22Rv1 (cell line): Measurements from ENCODE around the gene RASA3.

Experiments
- H3K27ac ChIP-seq: fragments of 450-650 bp; 2 replicates; pipeline ENCODE4 v1.5.1; 2017
- ZFX ChIP-seq: fragments of 450-650 bp; IDR thresholded peaks from 2 replicates; pipeline ENCODE4 v1.6.1; 2017; ENCODE audit warnings: antibody characterized with exemption, borderline replicate concordance
- TF ChIP-seq, protein P1 (sequence below): fragments of 450-650 bp; IDR thresholded peaks from 2 replicates; pipeline ENCODE4 v1.5.1; 2017; ENCODE audit warnings: mild to moderate bottlenecking

The RASA3 gene

DNA sequence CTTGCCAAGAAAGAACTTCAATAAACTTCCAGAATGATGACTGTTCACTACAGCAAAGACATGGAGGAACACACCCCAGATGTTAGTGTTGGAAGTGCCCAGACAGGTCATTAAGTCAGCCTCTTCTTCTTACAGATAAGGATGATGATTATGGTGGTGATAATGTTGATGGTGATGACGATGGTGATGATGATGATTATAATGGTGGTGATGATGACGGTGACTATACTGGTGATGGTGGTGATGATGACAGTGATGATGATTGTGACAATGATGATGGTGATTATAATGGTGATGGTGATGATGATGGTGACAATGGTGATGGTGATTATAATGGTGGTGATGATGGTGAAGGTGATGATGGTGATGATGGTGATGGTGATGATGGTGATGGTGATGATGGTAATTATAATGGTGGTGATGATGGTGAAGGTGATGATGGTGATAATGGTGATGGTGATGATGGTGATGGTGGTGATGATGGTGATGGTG lies 167.0 kb downstream of the RASA3 start:
- no peak overlapping the region for H3K27ac ChIP-seq
- no peak for TF ChIP-seq ZFX
- TF ChIP-seq, protein P1, sequence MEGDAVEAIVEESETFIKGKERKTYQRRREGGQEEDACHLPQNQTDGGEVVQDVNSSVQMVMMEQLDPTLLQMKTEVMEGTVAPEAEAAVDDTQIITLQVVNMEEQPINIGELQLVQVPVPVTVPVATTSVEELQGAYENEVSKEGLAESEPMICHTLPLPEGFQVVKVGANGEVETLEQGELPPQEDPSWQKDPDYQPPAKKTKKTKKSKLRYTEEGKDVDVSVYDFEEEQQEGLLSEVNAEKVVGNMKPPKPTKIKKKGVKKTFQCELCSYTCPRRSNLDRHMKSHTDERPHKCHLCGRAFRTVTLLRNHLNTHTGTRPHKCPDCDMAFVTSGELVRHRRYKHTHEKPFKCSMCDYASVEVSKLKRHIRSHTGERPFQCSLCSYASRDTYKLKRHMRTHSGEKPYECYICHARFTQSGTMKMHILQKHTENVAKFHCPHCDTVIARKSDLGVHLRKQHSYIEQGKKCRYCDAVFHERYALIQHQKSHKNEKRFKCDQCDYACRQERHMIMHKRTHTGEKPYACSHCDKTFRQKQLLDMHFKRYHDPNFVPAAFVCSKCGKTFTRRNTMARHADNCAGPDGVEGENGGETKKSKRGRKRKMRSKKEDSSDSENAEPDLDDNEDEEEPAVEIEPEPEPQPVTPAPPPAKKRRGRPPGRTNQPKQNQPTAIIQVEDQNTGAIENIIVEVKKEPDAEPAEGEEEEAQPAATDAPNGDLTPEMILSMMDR: no peak

DNA sequence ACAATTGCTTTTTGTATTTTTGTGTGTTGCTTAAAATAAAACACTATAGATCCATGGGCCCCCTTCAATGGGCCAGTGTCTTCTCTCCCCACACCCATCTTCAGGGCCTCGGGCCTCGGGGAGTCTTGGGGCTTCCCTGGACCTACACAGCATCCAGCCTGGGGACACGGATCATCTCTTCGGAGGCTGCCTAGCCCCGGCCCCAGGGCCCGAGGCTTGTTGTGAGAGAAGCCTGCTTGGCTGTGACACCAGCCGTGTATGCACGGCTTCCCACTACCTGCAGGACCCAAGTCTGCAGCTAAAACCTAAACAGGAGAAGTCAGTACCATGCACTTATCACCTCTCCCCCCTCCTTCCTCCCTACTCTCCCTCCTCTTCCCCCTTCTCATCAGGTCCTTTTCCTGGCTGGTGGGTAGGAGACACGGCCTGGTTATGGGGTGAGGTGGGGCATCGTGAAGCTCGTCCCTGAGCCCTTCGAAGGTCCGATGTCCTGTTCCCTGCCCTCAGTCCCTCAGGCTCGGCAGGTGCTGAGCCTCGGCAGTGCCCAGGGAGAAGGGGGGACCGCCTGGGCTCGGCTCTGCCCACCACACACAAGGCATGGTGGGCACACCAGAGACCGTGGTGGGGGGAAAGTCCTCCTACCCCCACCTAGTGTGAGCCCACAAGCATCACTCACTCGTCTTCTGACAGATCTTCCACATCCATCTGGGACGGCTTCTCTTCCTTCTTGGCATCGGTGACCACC lies 168.0 kb downstream of the RASA3 start:
- TF ChIP-seq ZFX: no peak
- TF ChIP-seq, protein P1: no peak
- H3K27ac ChIP-seq: no peak overlapping the region

DNA sequence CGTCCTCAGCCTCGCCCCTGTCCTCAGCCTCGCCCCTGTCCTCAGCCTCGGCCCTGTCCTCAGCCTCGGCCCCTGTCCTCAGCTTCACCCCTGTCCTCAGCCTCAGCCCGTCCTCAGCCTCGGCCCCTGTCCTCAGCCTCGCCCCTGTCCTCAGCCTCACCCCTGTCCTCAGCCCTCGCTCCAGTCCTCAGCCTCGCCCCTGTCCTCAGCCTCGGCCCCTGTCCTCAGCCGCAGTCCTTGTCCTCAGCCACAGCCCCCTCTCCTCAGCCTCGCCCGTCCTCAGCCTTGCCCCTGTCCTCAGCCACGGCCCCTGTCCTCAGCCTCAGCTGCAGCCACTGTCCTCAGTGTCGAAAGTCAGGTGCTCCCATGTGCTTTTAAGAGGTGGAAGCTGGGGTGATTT lies 169.0 kb downstream of the RASA3 start:
- no peak overlapping the region for H3K27ac ChIP-seq
- TF ChIP-seq, protein P1: no peak

DNA sequence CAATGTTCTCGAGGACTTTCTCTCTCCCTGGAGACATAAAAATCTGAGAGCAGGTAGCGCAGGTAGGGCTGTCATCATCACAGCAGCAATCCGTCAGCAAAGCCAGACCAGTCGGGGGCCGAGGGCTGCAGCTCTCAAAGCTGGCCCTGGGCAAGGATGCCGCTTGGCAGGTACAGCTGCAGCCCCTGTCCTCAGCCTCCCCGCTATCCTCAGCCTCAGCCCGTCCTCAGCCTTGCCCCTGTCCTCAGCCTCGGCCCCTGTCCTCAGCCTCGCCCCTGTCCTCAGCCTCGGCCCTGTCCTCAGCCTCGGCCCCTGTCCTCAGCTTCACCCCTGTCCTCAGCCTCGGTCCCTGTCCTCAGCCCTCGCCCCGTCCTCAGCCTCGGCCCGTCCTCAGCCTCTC lies 169.4 kb downstream of the RASA3 start:
- no peak overlapping the region for H3K27ac ChIP-seq
- no peak for TF ChIP-seq ZFX
- TF ChIP-seq, protein P1: no peak

DNA sequence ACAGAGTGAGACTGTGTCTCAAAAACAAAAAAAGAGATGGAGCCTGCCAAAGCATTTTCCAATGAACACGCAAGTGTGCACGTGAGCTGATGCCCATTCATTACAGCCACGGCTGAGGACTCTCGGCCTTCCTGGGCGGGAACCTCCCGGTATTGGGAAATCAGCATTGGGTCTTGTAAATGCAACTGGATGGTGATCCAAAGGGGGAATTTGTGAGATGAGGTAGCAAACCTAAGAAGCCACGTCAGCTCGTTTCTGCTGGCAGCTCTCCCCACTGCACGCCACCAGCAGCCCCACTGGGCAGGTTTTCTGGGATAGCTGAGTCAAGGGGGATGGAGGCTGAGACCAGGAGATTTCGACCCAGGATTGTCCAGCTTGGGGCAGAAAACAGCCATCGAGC lies 170.0 kb downstream of the RASA3 start:
- TF ChIP-seq, protein P1: no peak
- no peak for TF ChIP-seq ZFX
- H3K27ac ChIP-seq: no peak overlapping the region

DNA sequence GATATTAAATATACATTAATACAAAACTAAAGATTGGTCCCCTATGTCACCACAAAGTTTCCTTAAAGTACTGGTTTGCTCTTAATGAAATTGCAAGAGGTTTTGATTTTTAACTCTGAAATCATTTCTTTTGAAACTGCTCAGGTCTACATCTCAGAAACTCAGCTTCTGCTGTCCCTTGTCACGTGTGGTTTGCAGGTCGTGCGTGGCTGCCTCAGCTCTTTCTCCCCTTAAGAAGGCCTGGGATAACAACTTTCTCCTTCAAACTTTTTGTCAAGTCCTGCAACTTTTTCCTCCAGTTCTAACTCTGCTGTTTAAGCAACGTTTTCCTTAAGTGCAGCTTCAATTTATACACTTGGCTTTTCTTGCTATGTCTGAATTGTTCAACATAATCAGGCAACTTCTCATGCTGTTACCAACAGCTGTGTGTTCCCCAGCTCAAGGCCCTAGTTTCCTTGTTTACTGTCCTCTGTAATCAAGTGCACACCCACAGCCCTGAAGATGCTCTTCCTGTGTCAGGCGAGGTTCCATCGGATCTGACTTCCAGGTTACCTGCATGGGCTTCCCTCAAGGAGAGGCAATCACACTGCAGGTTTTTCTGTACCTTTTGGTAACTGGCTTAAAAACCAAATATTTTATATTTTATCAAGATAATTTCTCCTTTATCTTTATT lies 172.0 kb downstream of the RASA3 start:
- TF ChIP-seq, protein P1: no peak
- TF ChIP-seq ZFX: no peak
- H3K27ac ChIP-seq: no peak overlapping the region

DNA sequence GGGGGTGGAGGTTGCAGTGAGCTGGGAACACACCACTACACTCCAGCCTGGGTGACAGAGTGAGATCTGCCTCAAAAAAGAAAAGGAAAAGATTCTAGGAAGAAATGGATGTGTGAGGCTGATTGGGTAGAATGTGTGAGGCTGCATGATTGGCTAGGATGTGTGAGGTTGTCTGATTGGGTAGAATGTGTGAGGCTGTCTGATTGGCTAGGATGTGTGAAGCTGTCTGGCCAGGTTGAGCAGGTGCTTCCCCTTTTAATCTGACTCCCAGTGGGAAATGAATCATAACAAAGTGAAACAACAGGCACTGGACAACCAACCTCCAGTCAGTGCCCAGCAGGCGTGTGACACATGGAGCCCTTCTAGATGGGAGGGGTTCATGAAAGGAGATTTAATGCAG lies 173.2 kb downstream of the RASA3 start:
- no peak overlapping the region for H3K27ac ChIP-seq
- TF ChIP-seq, protein P1: no peak
- TF ChIP-seq ZFX: no peak
